ENCODE measurements around the gene ARHGAP18.

ARHGAP18 gene

DNA sequence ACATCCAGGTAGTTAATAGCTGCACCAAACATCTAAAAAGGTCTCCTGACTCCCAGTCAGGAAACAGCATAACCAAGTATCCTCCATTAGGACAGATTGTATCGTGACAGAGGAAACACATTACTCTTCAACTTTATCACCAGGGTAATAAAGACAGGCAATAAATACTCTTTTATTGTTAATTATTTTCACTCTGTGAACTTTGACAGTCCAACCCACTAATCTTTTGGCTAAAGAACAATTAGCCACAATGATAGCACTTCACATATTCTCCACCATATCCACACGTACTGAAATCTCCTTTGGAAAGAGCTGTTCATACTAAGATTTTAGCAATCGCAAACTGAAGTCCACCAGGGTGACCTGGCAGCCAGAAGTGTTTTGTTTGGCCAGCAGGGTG lies 46.4 kb downstream of the ARHGAP18 start:
- no peak for DNase-seq

- DNase-seq = no peak
Observed at GRCh38 chr6:129662980-129663431, 47.0 kb downstream of the ARHGAP18 start.

GRCh38 chr6:129662406-129662766 lies 47.6 kb downstream of the ARHGAP18 start:
- no peak for DNase-seq

DNA sequence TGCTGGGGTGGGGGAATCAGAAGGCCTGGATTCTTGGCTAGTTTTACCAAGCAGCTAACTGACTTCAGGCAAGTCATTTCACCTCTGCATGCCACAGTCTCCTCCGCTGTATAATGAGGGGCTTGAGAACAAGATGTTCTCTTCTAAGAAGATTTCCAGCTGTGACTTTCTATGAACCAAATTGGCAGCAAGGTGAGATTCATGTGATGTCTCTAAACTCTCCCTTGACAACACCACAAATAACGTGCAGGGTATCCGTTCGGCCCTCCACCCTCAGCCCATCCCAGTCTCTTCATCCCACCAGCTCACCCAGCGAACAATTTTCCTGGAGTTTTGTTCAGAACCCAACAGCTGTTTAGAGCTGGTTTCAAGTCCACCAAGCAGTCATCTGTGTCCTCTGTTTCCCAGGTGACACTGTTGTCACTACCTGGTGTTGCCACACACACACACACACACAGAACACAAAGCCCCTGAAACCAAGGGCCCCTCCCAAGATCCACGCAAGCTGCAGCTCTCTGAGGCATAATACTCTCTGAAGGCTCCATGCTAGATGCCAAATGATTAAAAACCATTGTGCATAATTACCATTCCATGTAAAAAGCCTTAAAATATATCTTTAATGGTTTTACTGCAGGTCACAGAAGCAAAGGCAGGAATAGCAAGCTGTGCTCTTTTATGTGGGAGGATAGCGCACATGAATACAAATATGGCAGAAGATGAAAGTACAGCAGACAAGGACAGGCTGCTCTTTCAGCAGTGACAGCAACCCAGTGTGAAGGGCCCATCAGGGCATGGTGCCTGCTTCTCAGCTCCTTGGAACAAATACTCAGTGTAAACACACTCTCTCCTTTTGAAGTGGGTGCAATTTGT lies 48.2 kb downstream of the ARHGAP18 start:
- no peak for DNase-seq

- DNase-seq = no peak
Observed at GRCh38 chr6:129660346-129660676, 49.7 kb downstream of the ARHGAP18 start.

DNA sequence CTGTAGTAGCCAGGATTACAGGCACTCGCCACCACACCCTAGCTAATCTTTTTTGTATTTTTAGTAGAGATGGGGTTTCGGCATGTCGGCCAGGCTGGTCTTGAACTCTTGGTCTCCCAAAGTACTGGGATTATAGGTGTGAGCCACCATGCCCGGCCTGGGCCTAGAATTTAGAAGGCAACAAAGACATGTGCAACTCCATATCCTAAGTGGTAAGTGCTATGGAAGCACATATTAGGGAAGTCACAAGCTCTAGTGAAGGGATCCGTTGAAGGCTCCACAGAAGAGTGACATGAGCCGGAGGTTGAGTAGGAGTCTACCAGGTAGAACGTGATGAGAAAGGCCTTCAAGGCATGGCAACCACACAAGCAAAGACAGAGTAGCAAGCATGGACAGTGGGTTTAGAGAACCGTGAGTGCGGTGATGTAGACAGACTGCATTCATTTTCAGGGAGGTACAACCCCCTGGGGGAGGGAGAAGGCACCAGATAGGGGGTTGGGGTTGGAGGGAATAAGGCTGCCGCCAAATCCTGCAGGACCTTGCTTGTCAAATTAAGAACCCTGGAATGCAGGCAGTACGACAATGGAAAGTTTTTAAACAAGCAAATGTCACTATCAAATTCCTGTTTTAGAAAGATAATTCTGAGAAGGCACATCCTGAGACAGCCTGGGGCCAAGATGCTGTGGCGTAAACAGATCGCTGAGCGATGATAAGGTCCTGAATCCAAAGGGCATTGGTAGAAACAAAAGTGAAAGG lies 50.2 kb downstream of the ARHGAP18 start:
- DNase-seq = no peak

DNA sequence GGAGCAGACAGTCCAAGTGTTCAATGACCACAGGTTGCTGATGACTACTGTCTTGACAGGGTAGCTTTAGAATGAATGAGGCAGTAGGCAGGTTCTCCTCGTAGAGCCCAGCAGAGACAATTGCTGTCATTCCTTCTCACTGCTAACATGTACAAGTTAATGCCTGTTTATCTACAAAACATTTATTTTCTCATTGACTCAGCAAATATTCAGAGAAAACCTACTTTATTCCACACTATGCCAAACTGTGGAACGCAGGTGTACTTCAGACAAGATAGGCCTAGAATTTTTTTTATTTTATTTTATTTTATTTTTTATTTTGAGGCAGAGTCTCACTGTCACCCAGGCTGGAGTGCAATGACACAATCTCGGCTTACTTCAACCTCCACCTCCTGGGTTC lies 50.8 kb downstream of the ARHGAP18 start:
- DNase-seq = no peak

- DNase-seq = no peak
Observed at GRCh38 chr6:129657483-129657882, 52.5 kb downstream of the ARHGAP18 start.

DNA sequence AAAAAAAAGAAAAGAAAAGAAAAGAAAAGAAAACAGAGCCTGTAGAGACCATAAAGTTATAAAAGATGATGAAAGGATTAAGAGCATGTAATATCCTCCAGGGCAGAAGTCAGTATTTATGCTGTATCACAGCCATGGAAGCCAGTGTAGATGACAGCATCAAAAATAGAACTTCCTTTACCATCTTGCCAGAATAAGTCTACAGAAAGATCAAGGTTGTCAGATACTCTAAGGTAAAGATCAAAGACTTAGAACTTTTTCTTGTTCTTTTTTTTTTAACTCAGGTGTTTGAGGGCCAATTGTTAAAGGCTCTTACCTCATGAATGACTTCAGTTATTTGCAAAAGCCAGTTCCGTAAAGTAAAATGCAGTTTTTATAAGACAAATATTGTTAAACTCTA lies 54.6 kb downstream of the ARHGAP18 start:
- no peak for DNase-seq

DNA sequence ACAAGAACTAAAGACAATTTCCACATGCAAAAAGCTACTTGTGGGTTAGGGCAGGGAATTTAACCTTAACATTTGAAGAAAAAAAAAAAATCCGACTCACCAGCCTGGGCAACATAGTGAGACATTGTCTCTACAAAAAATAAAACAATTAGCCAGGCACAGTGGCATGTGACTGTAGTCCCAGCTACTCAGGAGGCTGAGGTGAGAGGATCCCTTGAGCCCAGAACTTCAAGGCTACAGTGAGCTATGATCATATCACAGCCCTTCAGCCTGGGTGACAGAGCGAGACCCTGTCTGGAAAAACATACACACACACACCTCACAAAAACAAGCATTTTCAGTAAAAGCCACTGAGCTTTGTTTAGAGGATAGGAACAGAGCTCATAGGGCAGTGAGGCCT lies 56.2 kb downstream of the ARHGAP18 start:
- DNase-seq = no peak

- no peak for DNase-seq
Observed at GRCh38 chr6:129653229-129653628, 56.7 kb downstream of the ARHGAP18 start.

- no peak for DNase-seq
Observed at GRCh38 chr6:129651291-129651691, 58.7 kb downstream of the ARHGAP18 start.

DNA sequence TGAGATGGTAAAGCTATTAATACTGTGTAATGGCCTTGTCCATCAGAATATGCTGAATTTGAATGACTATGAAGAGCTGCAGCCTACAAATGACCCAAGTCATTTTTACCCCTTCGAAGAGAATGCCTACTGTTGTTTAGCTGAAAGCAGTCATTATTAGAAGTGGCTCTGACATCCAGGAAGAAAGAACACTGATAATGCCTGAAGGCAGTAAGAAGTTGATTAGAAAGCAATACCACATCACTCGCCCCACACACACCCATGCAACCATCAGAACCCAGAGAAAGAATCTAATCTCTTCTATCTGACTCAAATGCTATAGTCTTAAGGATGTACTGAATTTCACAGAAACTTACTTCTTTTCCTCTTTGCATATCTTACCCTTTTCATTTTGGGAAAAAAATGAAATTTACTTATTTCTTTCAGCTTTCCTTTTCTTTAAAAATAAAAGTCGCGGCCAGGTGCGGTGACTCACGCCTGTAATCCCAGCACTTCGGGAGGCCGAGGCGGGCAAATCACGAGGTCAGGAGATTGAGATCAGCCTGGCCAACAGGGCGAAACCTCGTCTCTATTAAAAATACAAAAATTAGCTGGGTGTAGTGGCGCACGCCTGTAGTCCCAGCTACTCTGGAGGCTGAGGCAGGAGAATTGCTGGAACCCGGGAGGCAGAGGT lies 61.0 kb downstream of the ARHGAP18 start:
- no peak for DNase-seq

DNA sequence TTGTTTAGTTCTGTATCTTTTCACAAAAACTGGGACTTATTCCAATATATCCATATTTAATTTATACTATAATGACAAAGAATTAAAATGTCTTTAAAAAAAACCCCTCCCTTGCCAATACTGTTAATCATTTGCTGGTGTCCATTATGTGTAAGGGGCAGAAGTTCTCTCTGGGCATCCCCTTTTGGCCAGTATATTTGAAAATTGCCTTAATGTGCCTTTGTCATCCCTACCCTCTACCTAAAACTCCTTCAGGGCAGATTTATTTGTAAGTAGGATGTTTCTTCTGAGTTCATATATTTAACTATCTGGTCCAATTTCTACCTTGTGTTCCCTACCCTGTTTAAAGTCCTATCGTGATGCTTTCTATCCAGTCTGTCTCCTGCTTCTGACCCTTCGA lies 62.9 kb downstream of the ARHGAP18 start:
- DNase-seq = no peak

DNA sequence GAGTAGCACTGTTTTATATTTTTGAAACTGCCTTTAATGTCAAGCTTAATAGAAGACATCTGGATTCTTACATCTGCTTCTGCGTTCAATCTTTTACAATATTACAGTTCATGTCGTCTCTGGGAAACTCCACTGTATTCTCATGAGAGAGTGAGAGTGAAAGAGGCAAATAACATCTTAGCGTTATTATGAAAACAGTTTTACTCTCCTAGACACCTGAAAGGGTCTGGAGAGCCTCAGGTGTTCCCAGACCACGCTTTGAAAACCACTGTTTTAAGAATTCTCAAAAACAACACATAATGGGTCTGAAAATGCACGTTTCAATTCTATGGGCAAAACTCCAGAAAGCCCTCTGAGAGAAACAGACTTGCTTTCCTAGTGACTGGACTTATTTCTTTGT lies 63.3 kb downstream of the ARHGAP18 start:
- no peak for DNase-seq

DNA sequence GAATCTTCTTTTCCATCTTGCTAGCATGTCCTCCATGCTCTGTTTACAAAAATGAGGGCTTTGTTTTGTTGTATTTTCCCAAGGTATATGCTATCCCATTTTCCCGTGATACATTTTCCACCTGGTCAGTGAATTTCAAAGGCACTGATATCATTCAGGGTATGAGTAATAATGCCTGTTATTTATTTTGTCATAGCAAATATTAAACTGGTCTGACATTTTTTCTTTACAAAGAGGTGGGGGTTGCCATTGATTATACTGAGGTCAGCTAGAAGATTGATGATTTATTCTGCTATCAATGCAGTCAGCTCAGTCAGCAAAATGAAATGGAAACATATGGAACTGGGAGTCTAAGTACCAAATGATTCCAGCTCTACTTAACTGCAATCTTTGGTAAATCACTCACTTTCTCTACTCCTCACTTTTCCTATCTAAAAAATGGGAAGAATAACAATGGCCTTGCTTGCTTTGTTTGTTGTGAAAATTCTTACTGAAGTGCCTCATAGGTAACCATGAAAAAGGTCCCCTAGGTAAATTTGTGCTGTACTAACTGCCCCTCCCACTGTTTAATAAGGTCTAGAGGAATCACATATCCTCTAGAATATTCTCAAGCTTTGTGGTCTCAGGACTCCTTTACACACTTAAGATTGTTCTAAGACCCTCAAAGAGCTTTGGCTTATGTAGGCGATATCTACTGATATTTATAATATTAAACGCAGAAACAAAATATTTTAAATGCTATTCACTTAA lies 64.0 kb downstream of the ARHGAP18 start:
- no peak for DNase-seq

GRCh38 chr6:129645106-129645829 lies 64.7 kb downstream of the ARHGAP18 start:
- DNase-seq = no peak

- DNase-seq = no peak
Observed at GRCh38 chr6:129644567-129645015, 65.4 kb downstream of the ARHGAP18 start.

DNA sequence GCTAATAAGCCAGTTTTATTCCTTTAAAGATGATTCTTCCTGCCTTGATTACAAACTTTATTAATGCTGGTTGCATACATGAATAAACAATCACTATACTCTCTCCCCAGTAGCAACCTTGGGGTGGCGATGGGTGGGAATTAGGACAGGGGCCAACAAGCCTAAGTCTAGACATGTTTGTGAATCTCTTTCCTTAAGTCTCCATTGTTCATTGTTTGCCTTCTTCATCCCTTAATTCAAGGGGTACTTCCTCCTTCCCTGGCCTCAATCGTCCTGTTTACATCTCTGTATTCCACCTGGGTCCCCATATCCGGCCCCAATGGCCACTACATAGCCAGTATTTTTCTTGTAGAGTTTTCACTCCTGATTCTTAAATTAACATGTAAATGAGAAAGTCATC lies 66.0 kb downstream of the ARHGAP18 start:
- no peak for DNase-seq

DNA sequence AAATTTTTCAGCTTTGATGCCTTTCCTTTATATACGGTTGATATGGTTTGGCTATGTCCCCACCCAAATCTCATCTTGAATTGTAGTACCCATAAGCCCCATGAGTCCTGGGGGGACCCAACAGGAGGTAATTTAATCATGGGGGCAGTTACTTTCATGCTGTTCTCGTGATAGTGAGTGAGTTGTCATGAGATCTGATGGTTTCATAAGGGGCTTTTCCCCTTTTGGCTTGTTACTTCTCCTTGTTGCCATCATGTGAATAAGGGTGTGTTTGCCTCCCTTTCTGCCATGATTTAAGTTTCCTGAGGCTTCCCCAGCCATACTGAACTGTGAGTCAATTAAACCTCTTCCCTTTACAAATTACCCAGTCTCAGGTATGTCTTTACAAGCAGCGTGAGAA lies 66.8 kb downstream of the ARHGAP18 start:
- no peak for DNase-seq

DNA sequence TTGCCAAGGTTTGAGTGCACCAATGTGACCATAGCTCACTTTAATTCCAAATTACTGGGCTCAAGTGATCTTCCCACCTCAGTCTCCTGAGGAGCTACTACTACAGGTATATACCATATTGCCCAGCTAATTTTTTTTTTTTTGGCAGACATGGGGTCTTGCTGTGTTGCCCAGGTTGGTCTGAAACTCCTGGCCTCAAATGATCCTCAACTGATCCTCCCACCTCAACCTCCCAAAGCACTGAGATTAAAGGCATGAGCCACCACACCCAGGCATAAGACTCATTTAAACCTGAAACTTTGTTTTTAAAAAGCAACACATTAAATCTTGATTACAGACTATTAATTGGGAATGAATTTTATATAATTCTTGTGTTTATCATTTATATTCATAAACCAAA lies 67.7 kb downstream of the ARHGAP18 start:
- no peak for DNase-seq

DNA sequence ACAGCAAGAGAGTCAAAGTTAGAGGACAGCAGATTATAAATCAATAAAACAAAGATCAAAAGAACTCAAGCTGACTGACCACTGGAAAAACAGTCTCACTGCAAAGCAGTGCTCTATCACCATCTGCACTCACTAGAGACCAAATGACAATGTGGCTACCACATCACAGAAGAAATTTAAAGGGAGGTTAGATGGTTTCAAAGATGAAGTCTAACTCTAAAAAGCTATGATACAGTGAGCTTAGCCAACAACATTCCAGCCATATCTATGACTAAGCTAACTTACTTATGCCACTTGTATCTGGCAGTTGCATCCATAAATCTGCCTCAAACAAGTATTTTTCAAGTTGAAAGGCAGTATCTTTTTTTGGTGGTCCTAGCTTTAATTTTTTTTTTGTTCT lies 68.6 kb downstream of the ARHGAP18 start:
- DNase-seq = no peak

Measured in activated gamma-delta T cell (primary cell).